Fibroblast of peridontal ligament (primary cell): ENCODE results near the gene TLR4.

ENCODE experiments used
- DNase-seq: peaks from one replicate; pipeline ENCODE4 v3.0.0-alpha.2; 2010; ENCODE audit errors: extremely low read depth

TLR4 gene

DNA sequence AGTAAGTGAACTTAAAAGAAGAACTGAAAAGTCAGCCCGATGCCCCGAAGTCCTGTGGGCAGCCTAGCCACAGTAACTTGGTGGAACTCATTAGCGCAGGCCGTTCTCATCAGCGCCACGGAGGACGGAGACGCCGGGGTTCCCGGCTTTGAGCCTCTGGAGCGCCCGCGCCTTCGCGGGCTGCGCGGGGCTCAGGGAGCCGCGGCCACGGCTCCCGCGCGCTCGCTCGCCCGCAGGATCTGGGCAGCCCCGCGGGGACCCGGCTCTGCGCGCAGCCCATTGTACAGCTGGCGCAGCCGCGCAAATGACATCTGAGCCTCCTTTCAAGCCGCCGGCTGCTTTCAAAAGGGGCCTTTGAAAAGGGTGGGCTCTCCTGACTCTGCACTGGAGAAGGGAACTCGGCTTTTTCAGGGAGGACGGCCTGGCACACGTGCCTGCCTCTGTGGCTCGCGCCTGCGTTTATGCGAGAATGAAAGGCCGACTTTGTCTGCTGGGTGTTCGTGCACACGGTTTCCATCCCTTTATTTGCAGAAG is 40.7 kb downstream of the TLR4 start:
- DNase-seq: no peak

DNA sequence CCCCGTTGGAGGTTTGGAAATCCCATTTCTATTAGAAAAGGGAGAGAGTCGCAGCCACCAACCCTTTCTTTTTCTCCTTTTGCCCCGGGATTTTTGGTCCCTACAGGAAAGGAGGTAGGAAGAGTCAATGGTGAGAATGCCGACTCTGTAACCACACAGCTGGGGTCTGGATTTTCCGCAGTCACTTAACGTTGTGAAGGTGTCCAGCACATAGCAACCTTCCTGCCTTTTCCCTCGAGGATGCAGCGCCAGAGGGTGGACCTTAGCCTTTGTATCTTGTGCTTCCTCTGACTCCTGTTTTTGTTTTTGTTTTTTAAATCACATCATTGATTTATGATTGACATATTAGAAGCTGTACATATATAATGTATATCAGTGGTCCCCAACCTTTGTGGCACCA is 41.4 kb downstream of the TLR4 start:
- no peak for DNase-seq

DNA sequence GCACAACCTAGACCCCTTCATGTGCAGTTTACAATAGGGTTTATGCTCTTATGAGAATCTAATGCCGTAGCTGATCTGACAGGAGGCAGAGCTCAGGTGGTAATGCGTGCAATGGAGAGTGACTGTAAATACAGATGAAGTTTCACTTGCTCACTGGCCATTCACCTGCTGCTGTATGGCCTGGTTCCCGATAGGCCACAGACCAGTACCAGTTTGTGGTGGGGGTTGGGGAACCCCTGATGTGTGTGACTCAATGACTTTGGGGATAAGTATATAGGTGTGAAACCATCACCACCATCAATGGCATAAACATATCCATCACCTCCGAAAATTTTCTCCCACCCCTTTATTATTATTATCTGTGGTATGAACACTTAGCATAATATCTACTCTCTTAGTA is 42.1 kb downstream of the TLR4 start:
- no peak for DNase-seq

DNA sequence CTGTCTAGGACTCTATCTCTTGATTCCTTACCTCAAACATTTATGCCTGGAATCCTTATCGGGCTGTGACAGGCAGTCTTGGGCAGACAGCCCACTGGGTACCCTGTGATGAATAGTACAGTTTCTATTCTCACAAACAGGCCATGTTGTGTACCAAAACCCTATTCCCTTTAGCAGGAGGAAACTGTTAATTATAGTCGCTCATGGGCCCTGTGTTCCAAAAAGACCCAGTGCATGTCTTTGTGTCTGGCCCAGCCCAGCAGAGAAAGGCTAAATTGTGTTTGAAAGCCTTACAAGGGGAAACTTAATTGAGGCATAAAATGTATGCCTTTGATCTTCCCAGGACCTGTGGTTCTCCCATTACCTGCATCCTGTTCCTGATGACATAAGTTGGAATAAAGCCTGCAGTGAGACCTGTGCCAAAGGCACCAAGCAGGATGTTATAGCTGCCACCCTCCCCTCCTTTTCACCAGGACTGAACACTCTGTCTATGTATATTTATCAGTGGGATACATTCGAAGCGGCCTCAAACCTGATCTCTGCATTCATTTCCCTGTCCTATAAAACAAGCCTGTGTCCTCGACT is 43.3 kb downstream of the TLR4 start:
- no peak for DNase-seq

DNA sequence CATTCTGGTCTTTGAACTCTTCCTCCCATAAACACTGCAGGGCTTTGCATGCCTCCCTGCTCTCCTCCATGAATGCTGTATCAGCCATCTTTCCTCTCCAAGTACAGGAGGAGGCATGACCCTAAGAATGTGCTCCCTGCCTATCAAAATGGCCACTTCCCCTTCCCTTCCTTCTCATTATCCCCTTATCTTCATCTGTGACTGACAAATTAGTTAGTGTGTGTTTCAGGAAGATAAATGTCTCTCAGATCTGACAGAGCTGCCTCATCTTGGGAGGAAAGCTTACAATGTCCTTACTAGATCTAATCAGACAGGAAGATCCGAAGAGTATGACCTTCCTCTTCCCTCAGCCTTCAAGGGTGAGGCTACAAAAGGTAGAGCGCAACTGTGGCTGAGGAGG is 46.2 kb downstream of the TLR4 start:
- no peak for DNase-seq

DNA sequence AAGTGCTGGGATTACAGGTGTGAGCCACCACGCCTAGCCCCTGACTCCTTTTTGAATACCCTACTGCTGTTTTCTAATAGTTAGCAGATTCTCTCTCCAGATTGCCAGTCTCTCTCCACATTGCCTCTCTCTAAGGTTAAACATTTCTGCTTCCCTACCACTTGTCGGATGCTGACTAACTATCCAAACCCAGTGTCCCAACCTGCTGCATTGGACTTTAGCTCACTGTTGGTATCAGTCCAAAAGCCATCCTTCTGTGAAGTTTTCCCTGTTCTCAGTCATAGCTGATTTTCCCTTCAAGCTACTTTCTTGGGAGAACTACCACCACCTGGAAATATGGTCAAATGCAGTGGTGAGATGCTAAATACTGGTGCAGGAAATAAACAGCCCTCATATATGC is 48.7 kb downstream of the TLR4 start:
- DNase-seq: no peak

DNA sequence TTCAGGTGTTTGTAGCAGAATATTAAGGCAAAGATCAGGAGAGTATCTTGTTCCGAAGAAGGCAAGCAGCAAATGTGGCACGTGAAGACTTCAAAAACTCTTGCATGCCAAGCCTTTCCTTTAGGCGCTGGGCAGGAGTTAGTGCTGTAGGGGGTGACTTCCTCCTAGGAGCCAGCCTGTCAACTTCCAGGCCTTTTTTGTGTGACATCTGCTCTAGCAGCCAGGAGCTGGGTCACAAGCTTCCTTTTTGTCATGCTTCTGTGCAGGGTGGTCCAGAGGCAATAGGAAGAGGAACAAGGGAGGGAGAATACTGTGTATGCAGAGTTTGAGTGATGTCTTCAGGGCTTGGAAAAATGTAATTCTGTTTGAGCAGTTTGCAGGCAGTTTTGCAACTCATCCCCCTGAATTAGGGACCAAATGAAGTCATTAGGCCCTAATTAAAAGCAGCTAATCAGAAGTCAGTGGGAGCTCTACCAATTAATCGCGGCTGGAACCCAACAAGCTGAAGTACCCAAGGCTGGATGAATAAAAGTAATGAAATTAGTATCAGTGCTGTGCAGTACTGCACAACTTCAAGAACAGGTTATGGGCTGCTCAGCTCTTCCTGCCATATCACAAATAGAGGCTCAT is 53.5 kb downstream of the TLR4 start:
- DNase-seq: no peak

DNA sequence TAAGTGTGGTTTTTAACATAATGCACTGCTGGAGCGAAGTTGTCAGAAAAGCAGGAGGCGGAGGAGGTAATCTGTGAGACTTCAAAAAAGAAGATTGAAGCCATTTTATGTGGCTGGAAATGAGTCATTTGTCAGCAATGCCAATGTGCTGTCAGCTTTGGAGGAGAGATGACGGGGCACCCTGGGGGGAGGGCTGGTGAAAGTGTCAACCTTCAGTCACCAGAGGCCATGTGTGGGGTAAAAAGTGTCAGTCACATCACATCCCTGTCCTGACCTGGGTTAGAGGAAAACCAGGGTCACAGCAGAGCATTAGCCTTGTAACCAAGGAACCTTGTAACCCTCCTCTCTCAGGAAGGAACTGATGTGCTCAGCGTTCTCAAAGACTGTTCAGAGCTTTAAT is 59.1 kb downstream of the TLR4 start:
- DNase-seq: no peak

DNA sequence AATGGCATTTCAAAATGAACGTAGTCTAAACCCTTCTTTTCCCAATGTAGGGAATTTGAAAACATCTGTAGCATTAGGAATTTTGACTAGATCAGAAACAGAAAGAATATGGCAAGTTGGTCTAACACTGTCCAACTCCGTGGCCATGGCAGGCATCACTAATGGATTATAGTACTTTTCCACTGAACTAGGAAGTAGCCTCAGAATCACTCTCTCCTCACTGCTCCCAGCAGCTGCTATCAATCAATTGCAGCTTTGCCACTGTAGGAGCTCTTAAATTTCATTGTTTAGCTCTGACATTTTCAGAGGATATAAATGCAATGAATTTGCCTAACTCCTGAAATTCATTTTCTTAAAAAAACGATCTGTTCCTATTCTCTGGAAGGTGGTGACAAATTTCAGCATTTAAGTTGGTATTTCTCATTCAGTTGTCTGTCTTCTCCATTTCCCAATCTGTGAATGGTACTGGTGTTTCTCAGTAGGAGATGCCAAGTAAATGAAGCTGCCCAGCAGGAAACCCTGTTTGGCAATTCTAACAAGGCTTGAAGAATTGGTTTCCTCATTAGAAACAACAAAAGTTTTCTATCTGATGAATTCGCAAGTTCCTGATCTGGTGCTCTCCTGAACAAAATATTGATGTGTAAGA is 64.7 kb downstream of the TLR4 start:
- DNase-seq: no peak

DNA sequence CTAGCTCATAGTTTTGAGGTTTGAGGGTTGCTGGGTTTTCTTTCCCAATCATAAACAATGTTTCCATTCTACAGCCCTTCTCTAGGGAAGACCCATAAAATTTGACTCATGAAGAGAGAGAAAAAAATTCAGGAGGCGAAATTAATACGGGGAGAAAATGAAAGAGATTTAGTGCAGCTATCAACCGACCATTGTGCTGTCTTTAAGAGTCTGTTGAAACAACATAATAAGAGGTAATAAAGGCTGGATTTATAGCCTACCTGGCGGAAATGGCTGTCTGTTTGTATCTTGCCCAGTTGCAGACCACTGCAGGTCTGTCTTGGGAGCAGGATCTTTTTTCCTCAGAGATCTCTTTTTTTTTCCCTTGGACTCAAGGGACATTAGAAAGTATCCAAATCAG is 66.9 kb downstream of the TLR4 start:
- DNase-seq: no peak

DNA sequence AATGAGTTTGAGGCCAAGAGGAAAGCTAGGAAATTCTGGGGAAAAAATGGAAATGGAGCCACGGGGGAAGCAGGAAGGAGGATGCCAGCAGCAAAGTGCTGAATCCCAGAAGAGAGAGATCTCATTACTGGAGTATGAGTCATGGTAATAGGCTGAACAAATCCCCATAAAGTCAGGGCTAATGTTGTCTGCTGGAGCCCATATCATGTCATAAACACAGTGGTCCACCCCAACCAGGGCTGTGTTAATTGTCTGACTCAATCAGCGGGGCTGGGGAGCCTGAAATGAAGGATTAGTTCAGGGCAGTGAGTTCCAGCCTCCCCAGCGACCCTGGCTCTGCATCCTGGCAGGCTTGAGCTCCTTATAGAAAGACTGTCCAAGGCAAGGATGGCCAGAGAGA is 68.8 kb downstream of the TLR4 start:
- DNase-seq: no peak
